Activated B cell treated with CpG ODN at 0.5 μM for 24 hours (primary cell): ENCODE results near the gene ATG2A. TPM values are rescaled to one million over a fixed set of nuclear protein-coding genes. Genes with fewer than 3 reads are reported as not detected.

Source experiments
- ATAC-seq: fragments of 200-7000 bp; cut with Tn5 transposase; one replicate; pipeline ENCODE4 v1.10.0; 2021; ENCODE audit warnings: low read depth, mild to moderate bottlenecking, moderate library complexity
- CTCF ChIA-PET: fragments of 350-600 bp; sonication (Branson Sonifier 250); formaldehyde crosslinking; loops from one replicate; lab custom pipeline; 2021; ENCODE audit warnings: antibody characterized with exemption; lab: Charles Lee
- POLR2A ChIA-PET: fragments of 350-600 bp; sonication (Branson Sonifier 250); formaldehyde crosslinking; loops from one replicate; lab custom pipeline; 2021; ENCODE audit warnings: antibody characterized with exemption; lab: Charles Lee
- DNase-seq: peaks from one replicate; pipeline ENCODE4 v3.0.0; 2022
- H3K27ac Mint-ChIP-seq: one replicate; pipeline ENCODE4 v1.8.0; 2020; ENCODE audit warnings: mixed read lengths
- H3K27me3 Mint-ChIP-seq: one replicate; pipeline ENCODE4 v1.8.0; 2021; ENCODE audit warnings: mixed read lengths
- H3K36me3 Mint-ChIP-seq: one replicate; pipeline ENCODE4 v1.8.0; 2021; ENCODE audit warnings: low read depth, mixed read lengths
- H3K4me1 Mint-ChIP-seq: one replicate; pipeline ENCODE4 v1.8.0; 2021; ENCODE audit warnings: mixed read lengths
- H3K4me3 Mint-ChIP-seq: one replicate; pipeline ENCODE4 v1.8.0; 2020; ENCODE audit warnings: mild to moderate bottlenecking, mixed read lengths
- H3K9me3 Mint-ChIP-seq: one replicate; pipeline ENCODE4 v1.8.0; 2020; ENCODE audit warnings: mixed read lengths
- CTCF ChIP-seq: fragments of 200-600 bp; IDR thresholded peaks from one replicate; pipeline ENCODE4 v1.8.0; 2022; ENCODE audit warnings: antibody characterized with exemption, mild to moderate bottlenecking
- intact Hi-C: fragments of 100-400 bp; cut with micrococcal nuclease; formaldehyde crosslinking; loops from one replicate; pipeline ENCODE4 v1.15.1; 2024
- total RNA-seq: library from RNA; stranded (reverse); gene quantifications from 2 replicates; pipeline ENCODE4 v1.2.3, GENCODE V29; 2022

Gene ATG2A
- total RNA-seq, 1 donor from 2014 or later = 35.0 TPM

GRCh38 chr11:64883575-64883974 lies 33.4 kb downstream of the ATG2A start:
- ChIA-PET CTCF (interaction anchor here (11.5 kb wide), 1 partner anchor 32 kb away, joined by 163 read pairs; no protein-coding TSS in a partner anchor), POLR2A (interaction anchor here (0.6 to 27.8 kb wide), 3 partner anchors 11 to 537 kb away, joined by 3 to 1194 read pairs (median 7); partner anchors contain the start of gene CDC42BPG)
- H3K36me3 Mint-ChIP-seq = no peaks in the 10 kb centered on the region
- no peaks in the 10 kb centered on the region for H3K9me3 Mint-ChIP-seq
- H3K27me3 Mint-ChIP-seq = no peaks in the 10 kb centered on the region
- ATAC-seq = no peak
- no peak for DNase-seq
- H3K4me3 Mint-ChIP-seq = no peak overlapping the region
- intact Hi-C loops = no loop called here
- TF ChIP-seq CTCF = no peak
- H3K4me1 Mint-ChIP-seq = peaks cover 45% of the 10 kb centered on the region
- H3K27ac Mint-ChIP-seq = no peak overlapping the region

DNA sequence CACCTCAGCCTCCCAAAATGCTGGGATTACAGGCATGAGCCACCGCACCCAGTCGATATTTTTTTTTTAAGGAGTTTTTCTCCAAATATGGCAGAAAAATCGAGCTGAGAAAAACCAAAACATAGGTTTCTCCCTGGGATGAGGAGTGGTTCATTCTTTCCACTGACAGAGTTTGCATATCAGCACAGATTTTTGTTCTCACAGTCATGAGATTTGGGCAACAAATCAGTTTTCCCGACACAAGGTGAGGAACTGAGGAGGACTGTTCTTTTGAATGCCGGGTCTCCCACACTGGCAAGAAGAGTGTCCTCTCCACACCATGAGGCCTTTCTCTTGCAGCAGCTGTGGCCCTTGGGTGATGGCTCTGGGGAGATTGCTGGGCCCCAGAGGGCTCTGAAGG lies 34.8 kb downstream of the ATG2A start:
- TF ChIP-seq CTCF = no peak

GRCh38 chr11:64881476-64881875 lies 35.5 kb downstream of the ATG2A start:
- peaks cover 40% of the 10 kb centered on the region for H3K4me1 Mint-ChIP-seq
- no peak for DNase-seq
- no peak overlapping the region for H3K4me3 Mint-ChIP-seq
- POLR2A ChIA-PET = interaction anchor here (27.8 kb wide), 1 partner anchor 24 kb away, joined by 1194 read pairs; the partner anchor contains the start of gene CDC42BPG
- H3K27me3 Mint-ChIP-seq = no peaks in the 10 kb centered on the region
- no peak for ATAC-seq
- intact Hi-C loops = no loop called here
- CTCF ChIA-PET = interaction anchor here (11.5 kb wide), 1 partner anchor 30 kb away, joined by 163 read pairs; no protein-coding TSS in a partner anchor
- peaks cover 17% of the 10 kb centered on the region for H3K36me3 Mint-ChIP-seq
- H3K9me3 Mint-ChIP-seq = no peaks in the 10 kb centered on the region
- TF ChIP-seq CTCF = no peak
- H3K27ac Mint-ChIP-seq = no peak overlapping the region

More for the DNA sequence above, 34.8 kb downstream of the ATG2A start:
- intact Hi-C loops = no loop called here
- no peak for DNase-seq
- H3K36me3 Mint-ChIP-seq = peaks cover 10% of the 10 kb centered on the region
- H3K9me3 Mint-ChIP-seq = no peaks in the 10 kb centered on the region
- no peak for ATAC-seq
- ChIA-PET CTCF (interaction anchor here (11.5 kb wide), 1 partner anchor 31 kb away, joined by 163 read pairs; no protein-coding TSS in a partner anchor), POLR2A (interaction anchor here (1.6 to 27.8 kb wide), 2 partner anchors 9 to 25 kb away, joined by 3 to 1194 read pairs; partner anchors contain the start of gene CDC42BPG)
- no peaks in the 10 kb centered on the region for H3K27me3 Mint-ChIP-seq
- H3K4me1 Mint-ChIP-seq = peaks cover 34% of the 10 kb centered on the region
- no peak overlapping the region for H3K27ac Mint-ChIP-seq
- H3K4me3 Mint-ChIP-seq = no peak overlapping the region

DNA sequence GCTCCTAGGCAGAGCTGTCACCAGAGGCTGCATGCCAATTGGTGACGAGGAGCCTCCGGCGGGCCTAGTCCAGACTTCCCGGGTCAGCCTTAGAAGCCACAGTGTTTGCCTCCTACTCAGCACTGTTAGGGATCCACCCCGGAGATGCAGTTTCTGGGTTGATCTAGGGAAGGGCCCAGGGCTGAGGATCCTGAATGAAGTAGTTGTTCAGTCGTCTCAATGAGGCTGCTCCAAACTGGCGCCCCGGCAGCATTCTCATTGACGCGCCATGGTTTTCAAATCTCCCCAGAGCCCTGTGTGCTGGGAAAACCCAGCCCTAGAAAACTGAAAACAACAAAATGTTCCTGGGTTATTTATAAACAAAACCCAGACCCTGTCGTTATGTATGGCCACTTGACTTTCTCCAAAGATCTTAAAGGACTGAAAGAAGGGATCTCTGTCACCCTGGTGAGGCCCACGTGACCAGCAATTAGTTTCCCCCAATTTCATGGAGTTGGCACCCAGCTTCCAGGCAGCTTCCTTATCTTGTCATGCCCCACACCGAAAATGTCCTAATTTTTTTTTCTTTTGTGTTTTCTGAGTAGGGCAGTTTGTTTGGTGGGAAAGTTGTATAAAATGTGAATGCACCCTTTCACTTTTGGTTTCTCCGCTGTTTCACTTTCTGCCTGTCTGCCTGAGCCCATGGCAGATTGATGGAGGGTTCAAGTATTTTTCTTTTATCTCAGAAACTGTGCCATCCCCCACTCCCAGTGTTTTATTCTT lies 36.6 kb downstream of the ATG2A start:
- ATAC-seq (no peak), DNase-seq (no peak)
- no peaks in the 10 kb centered on the region for H3K9me3 Mint-ChIP-seq
- intact Hi-C loops = no loop called here
- POLR2A ChIA-PET = interaction anchor here (0.6 to 27.8 kb wide), 3 partner anchors 23 to 1023 kb away, joined by 3 to 1194 read pairs (median 3); partner anchors contain the start of gene CDC42BPG
- peaks cover 28% of the 10 kb centered on the region for H3K36me3 Mint-ChIP-seq
- CTCF ChIA-PET = interaction anchor here (11.5 kb wide), 1 partner anchor 29 kb away, joined by 163 read pairs; no protein-coding TSS in a partner anchor
- peaks cover 46% of the 10 kb centered on the region for H3K4me1 Mint-ChIP-seq
- peak overlapping the region; percentile 95 for H3K27ac Mint-ChIP-seq
- no peak for TF ChIP-seq CTCF
- H3K4me3 Mint-ChIP-seq = peak overlapping the region; percentile 97
- H3K27me3 Mint-ChIP-seq = no peaks in the 10 kb centered on the region
